OCI-LY7 (cell line): ENCODE results near the gene GRIK1. TPM values are rescaled to one million over a fixed set of nuclear protein-coding genes. Genes with fewer than 3 reads are reported as not detected.

Source experiments
- BruUV-seq: library from RNA; stranded (reverse); fragments of 400-500 nt; replicated peaks from 2 replicates; lab custom pipeline; 2021; lab: Mats Ljungman, UMichigan
- CTCF ChIA-PET: fragments of 300-600 bp; sonication (Branson Sonifier 250); formaldehyde crosslinking; loops from one replicate; lab custom pipeline; 2022; ENCODE audit warnings: antibody characterized with exemption; ENCODE audit not compliant: unreplicated experiment; lab: Charles Lee
- POLR2A ChIA-PET: fragments of 300-600 bp; sonication (Branson Sonifier 250); formaldehyde crosslinking; loops from one replicate; lab custom pipeline; 2022; ENCODE audit warnings: antibody characterized with exemption; lab: Charles Lee
- DNase-seq: peaks from one replicate; pipeline ENCODE4 v3.0.0-alpha.2; 2015; ENCODE audit warnings: low spot score
- H2AFZ ChIP-seq: fragments of 200-600 bp; sonication (generic), shearing (Covaris generic); 2 replicates; pipeline ENCODE4 v1.6.1; 2014; ENCODE audit warnings: mild to moderate bottlenecking, antibody characterized with exemption, low read length, moderate library complexity
- H3K27ac ChIP-seq: fragments of 200-600 bp; sonication (generic); 2 replicates; pipeline ENCODE4 v1.5.1; 2014; ENCODE audit warnings: mixed run types, low read depth, mild to moderate bottlenecking, moderate library complexity, low read length, inconsistent platforms; ENCODE audit not compliant: poor library complexity, severe bottlenecking
- H3K36me3 ChIP-seq: fragments of 200-600 bp; sonication (generic); 2 replicates; pipeline ENCODE4 v1.6.1; 2014; ENCODE audit warnings: mild to moderate bottlenecking, antibody characterized with exemption, low read length, moderate library complexity, mixed read lengths; ENCODE audit not compliant: insufficient read depth
- H3K4me1 ChIP-seq: fragments of 200-600 bp; sonication (generic); 2 replicates; pipeline ENCODE4 v1.5.1; 2014; ENCODE audit warnings: mild to moderate bottlenecking, low read length; ENCODE audit not compliant: insufficient read depth, poor library complexity, severe bottlenecking
- H3K4me2 ChIP-seq: fragments of 200-600 bp; sonication (generic); 2 replicates; pipeline ENCODE4 v1.6.1; 2014; ENCODE audit warnings: mild to moderate bottlenecking, low read length
- H3K4me3 ChIP-seq: fragments of 200-600 bp; sonication (generic); 2 replicates; pipeline ENCODE4 v1.5.1; 2014; ENCODE audit warnings: mild to moderate bottlenecking, low read depth, low read length; ENCODE audit not compliant: poor library complexity, severe bottlenecking
- H3K79me2 ChIP-seq: fragments of 200-600 bp; sonication (generic); 2 replicates; pipeline ENCODE4 v1.6.1; 2016; ENCODE audit warnings: low read depth, mild to moderate bottlenecking, low read length, moderate library complexity, mixed read lengths; ENCODE audit not compliant: insufficient read depth
- H3K9me2 ChIP-seq: fragments of 200-600 bp; sonication (generic); 2 replicates; pipeline ENCODE4 v1.6.1; 2016; ENCODE audit warnings: mild to moderate bottlenecking, low read length, mixed read lengths; ENCODE audit not compliant: insufficient read depth
- H3K9me3 ChIP-seq: fragments of 200-600 bp; sonication (generic); 2 replicates; pipeline ENCODE4 v1.6.1; 2014; ENCODE audit warnings: mild to moderate bottlenecking, mixed run types, low read length, mixed read lengths
- H4K20me1 ChIP-seq: fragments of 200-600 bp; sonication (generic); 2 replicates; pipeline ENCODE4 v1.6.1; 2014; ENCODE audit warnings: mild to moderate bottlenecking, antibody characterized with exemption, low read length, moderate library complexity, mixed read lengths; ENCODE audit not compliant: insufficient read depth
- EZH2phosphoT487 ChIP-seq: fragments of 200-600 bp; sonication (generic); IDR thresholded peaks from 2 replicates; pipeline ENCODE4 v1.6.1; 2018; ENCODE audit warnings: low read depth, borderline replicate concordance, mild to moderate bottlenecking, mixed run types, antibody characterized with exemption, low read length, moderate library complexity, mixed read lengths
- intact Hi-C: fragments of 100-400 bp; cut with micrococcal nuclease; formaldehyde crosslinking; loops from one replicate; pipeline ENCODE4 v1.10.0; 2022; ENCODE audit not compliant: unreplicated experiment
- total RNA-seq, 2 experiments: library from RNA; depleted of rRNA in 1 of 2; stranded (reverse); fragments of >200 nt in 1 of 2; shearing (Covaris generic) in 1 of 2; gene quantifications; 2 replicates each; pipeline ENCODE4 v1.2.3, GENCODE V29; 2014 to 2022
- TF ChIP-seq, protein P1 (sequence below): fragments of 200-600 bp; sonication (generic); conservative IDR thresholded peaks from 2 replicates; pipeline ENCODE4 v1.5.1; 2014; ENCODE audit warnings: mild to moderate bottlenecking, antibody characterized with exemption, low read length, moderate library complexity, mixed read lengths

GRIK1 gene
- total RNA-seq, 2 experiments from 2014 or later = 4.1 TPM; not detected in 1

DNA sequence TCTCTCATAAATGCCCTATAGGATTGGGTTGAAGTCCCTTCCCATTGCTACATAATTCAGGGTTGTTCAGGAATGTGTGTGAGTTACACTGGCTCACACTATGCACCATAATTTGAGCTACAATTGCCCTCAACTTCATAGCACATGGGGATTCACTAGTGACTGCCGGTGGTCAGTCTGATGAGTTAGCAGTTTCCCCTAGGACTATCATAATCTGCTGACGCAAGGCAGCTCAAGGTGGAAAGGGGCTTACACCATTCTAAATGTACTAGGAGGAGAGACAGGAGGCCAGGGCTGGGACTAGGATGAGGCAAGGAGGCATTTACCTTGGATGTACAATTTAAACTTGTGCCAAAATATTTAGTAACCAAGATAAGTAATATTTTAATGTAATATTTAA, 224.7 kb downstream of the GRIK1 start:
- no peaks in the 10 kb centered on the region for H3K36me3 ChIP-seq
- POLR2A ChIA-PET = interaction anchor here (0.7 to 1.4 kb wide), 2 partner anchors 12 to 27 kb away, joined by 4 read pairs; no protein-coding TSS in a partner anchor
- BruUV-seq = no TSS peak
- TF ChIP-seq, protein P1, sequence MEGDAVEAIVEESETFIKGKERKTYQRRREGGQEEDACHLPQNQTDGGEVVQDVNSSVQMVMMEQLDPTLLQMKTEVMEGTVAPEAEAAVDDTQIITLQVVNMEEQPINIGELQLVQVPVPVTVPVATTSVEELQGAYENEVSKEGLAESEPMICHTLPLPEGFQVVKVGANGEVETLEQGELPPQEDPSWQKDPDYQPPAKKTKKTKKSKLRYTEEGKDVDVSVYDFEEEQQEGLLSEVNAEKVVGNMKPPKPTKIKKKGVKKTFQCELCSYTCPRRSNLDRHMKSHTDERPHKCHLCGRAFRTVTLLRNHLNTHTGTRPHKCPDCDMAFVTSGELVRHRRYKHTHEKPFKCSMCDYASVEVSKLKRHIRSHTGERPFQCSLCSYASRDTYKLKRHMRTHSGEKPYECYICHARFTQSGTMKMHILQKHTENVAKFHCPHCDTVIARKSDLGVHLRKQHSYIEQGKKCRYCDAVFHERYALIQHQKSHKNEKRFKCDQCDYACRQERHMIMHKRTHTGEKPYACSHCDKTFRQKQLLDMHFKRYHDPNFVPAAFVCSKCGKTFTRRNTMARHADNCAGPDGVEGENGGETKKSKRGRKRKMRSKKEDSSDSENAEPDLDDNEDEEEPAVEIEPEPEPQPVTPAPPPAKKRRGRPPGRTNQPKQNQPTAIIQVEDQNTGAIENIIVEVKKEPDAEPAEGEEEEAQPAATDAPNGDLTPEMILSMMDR = no peak
- no peak for TF ChIP-seq EZH2phosphoT487
- no peaks in the 10 kb centered on the region for H3K4me1 ChIP-seq
- no peaks in the 10 kb centered on the region; the same call in 1 of the 2 replicates for H3K9me3 ChIP-seq
- CTCF ChIA-PET = no interaction called here
- H3K4me3 ChIP-seq = no peak overlapping the region
- intact Hi-C loops = no loop called here
- H3K27ac ChIP-seq = no peak overlapping the region
- no peaks in the 10 kb centered on the region for H3K79me2 ChIP-seq
- H3K9me2 ChIP-seq = no peaks in the 10 kb centered on the region
- H3K4me2 ChIP-seq = no peak overlapping the region
- no peak for DNase-seq
- H2AFZ ChIP-seq = no peak overlapping the region
- no peaks in the 10 kb centered on the region for H4K20me1 ChIP-seq

DNA sequence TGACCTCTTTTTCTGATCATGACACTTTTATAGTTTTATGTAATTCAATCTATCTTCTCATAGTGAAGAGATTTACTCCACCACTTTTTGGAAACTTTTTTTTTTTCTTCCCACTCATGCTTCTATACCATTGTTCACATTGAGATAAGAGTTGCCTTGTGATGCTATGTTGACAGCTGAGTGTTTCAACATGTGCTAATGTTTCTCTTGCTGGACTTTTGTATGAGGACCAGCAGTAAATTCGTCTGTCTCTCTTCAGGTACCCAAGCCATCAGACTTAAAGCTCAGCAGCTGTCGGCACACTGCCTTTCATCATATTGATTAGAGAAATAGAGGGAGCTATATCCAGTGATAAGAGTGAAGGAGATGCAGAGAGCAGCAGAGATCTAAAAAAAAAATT, 227.0 kb downstream of the GRIK1 start:
- H3K4me2 ChIP-seq = no peak overlapping the region
- TF ChIP-seq, protein P1 = no peak
- TF ChIP-seq EZH2phosphoT487 = no peak
- no peaks in the 10 kb centered on the region for H3K36me3 ChIP-seq
- ChIA-PET CTCF (no interaction called here), POLR2A (interaction anchor here (0.7 to 1.2 kb wide), 4 partner anchors 8 to 74 kb away, joined by 3 to 5 read pairs (median 3); no protein-coding TSS in a partner anchor)
- no peaks in the 10 kb centered on the region for H3K79me2 ChIP-seq
- H4K20me1 ChIP-seq = no peaks in the 10 kb centered on the region
- no peak overlapping the region for H2AFZ ChIP-seq
- no peak overlapping the region for H3K27ac ChIP-seq
- H3K4me1 ChIP-seq = no peaks in the 10 kb centered on the region
- intact Hi-C loops = no loop called here
- H3K9me2 ChIP-seq = no peaks in the 10 kb centered on the region
- DNase-seq = no peak
- BruUV-seq = no TSS peak
- no peak overlapping the region for H3K4me3 ChIP-seq
- no peaks in the 10 kb centered on the region; the same call in 1 of the 2 replicates for H3K9me3 ChIP-seq

DNA sequence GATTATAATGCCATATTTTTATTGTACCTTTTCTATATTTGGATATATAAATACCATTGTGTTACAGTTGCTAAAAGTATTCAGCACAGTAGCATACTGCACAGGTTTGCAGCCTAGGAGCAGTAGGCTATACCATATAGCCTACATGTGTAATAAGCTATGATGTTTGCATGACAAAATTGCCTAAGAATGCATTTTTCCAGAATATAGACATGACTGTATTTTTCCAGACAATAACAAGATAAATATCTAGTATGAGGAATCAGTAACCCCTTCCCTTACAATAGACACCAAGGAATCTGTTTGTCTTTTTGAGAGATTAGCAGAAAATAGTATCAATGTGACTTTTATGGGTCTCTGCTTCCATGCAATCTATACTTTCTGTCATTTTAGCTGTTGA, 228.6 kb downstream of the GRIK1 start:
- Histone ChIP-seq H3K27ac (no peak overlapping the region), H2AFZ (no peak overlapping the region), H3K9me3 (no peaks in the 10 kb centered on the region; the same call in 1 of the 2 replicates), H3K4me2 (no peak overlapping the region), H3K4me1 (no peaks in the 10 kb centered on the region), H3K79me2 (no peaks in the 10 kb centered on the region), H3K36me3 (no peaks in the 10 kb centered on the region), H3K4me3 (no peak overlapping the region), H4K20me1 (no peaks in the 10 kb centered on the region), H3K9me2 (no peaks in the 10 kb centered on the region)
- intact Hi-C loops = no loop called here
- POLR2A ChIA-PET = interaction anchor here (0.6 to 0.8 kb wide), 2 partner anchors 38 to 209 kb away, joined by 3 to 6 read pairs; no protein-coding TSS in a partner anchor
- TF ChIP-seq, protein P1 = no peak
- TF ChIP-seq EZH2phosphoT487 = no peak
- no peak for DNase-seq
- CTCF ChIA-PET = no interaction called here
- no TSS peak for BruUV-seq
